ENCODE results near the gene SLCO1B1.

GRCh38 chr12:21223930-21224329 is 92.9 kb downstream of the SLCO1B1 start:
- no peak for TF ChIP-seq CTCF (IDR thresholded peaks at IDR 0.05; ENCODE audit: low read depth, low read length, missing input control)
- TF ChIP-seq MAX (IDR thresholded peaks at IDR 0.05), result no peak
- TF ChIP-seq REST (IDR thresholded peaks at IDR 0.05), result no peak
- TF ChIP-seq GABPA (IDR thresholded peaks at IDR 0.05 in 1 of 2, conservative IDR thresholded peaks at IDR 0.05 in 1 of 2), result no peak
- no peak for TF ChIP-seq RAD21 (IDR thresholded peaks at IDR 0.05)
- no peak for TF ChIP-seq JUND (IDR thresholded peaks at IDR 0.05)
- TF ChIP-seq ATF3 (IDR thresholded peaks at IDR 0.05), result no peak
- TF ChIP-seq TAF1 (conservative IDR thresholded peaks at IDR 0.05), result no peak
- TF ChIP-seq ZBTB33 (IDR thresholded peaks at IDR 0.05), result no peak
- no peak for TF ChIP-seq YY1 (IDR thresholded peaks at IDR 0.05)
- peak in 1 of 2 donors; percentile 5 for TF ChIP-seq HNF4A (conservative IDR thresholded peaks at IDR 0.05)
